Measurements from ENCODE around the gene SKAP2. TPM values are rescaled to one million over a fixed set of nuclear protein-coding genes. Genes with fewer than 3 reads are reported as not detected.

SKAP2 gene
- total RNA-seq, 1 experiment from 2014 or later: 66.8 TPM

GRCh38 chr7:26631601-26632000 lies 232.8 kb downstream of the SKAP2 start:
- no peak for TF ChIP-seq SIN3A (IDR thresholded peaks at IDR 0.05; ENCODE audit: borderline replicate concordance, insufficient read depth, low read depth, low read length)
- no peak for TF ChIP-seq POLR2AphosphoS5 (IDR thresholded peaks at IDR 0.05; ENCODE audit: low read depth, low read length)
- TF ChIP-seq REST (IDR thresholded peaks at IDR 0.05; ENCODE audit: insufficient read depth in 1 of 2, low read depth in 2 of 2, low read length in 1 of 2): no peak
- POLR2A ChIA-PET: no interaction called here
- ATAC-seq: no peak
- DNase-seq (ENCODE audit: low read depth, low spot score): no peak
- BruUV-seq (replicated peaks): no TSS peak
- no peaks in the 10 kb centered on the region for H3K4me1 ChIP-seq (ENCODE audit: control insufficient read depth, insufficient read depth, low read length)
- no peak overlapping the region for H3K27ac ChIP-seq (ENCODE audit: low read length)
- H3K27me3 ChIP-seq (ENCODE audit: control insufficient read depth, insufficient read depth, low read length): peaks cover 12% of the 10 kb centered on the region; the same call in 1 of the 2 replicates
- H3K9me3 ChIP-seq (ENCODE audit: control insufficient read depth, insufficient read depth, low read depth, low read length): no peaks in the 10 kb centered on the region
- H3K4me3 ChIP-seq (ENCODE audit: low read depth in 2 of 2, low read length in 2 of 2): no peak overlapping the region
- in situ Hi-C loops (cut with HindIII; ENCODE audit: low pct_unique_long_range_greater_than_20kb, low sequenced_read_pairs) (no loop called here), intact Hi-C loops (cut with micrococcal nuclease; ENCODE audit: unreplicated experiment) (no loop called here)
- CTCF ChIA-PET: no interaction called here
- no peaks in the 10 kb centered on the region for H3K36me3 ChIP-seq (ENCODE audit: control insufficient read depth, insufficient read depth, low read length)

GRCh38 chr7:26630941-26631580 lies 233.3 kb downstream of the SKAP2 start:
- ATAC-seq (no peak), DNase-seq (ENCODE audit: low read depth, low spot score) (no peak)
- Histone ChIP-seq H3K36me3 (ENCODE audit: control insufficient read depth, insufficient read depth, low read length) (no peaks in the 10 kb centered on the region), H3K4me3 (ENCODE audit: low read depth in 2 of 2, low read length in 2 of 2) (no peak overlapping the region), H3K27me3 (ENCODE audit: control insufficient read depth, insufficient read depth, low read length) (peaks cover 10% of the 10 kb centered on the region; the same call in 1 of the 2 replicates), H3K9me3 (ENCODE audit: control insufficient read depth, insufficient read depth, low read depth, low read length) (no peaks in the 10 kb centered on the region), H3K27ac (ENCODE audit: low read length) (no peak overlapping the region), H3K4me1 (ENCODE audit: control insufficient read depth, insufficient read depth, low read length) (no peaks in the 10 kb centered on the region)
- TF ChIP-seq SIN3A (IDR thresholded peaks at IDR 0.05; ENCODE audit: borderline replicate concordance, insufficient read depth, low read depth, low read length) (no peak), REST (IDR thresholded peaks at IDR 0.05; ENCODE audit: insufficient read depth in 1 of 2, low read depth in 2 of 2, low read length in 1 of 2) (no peak), POLR2AphosphoS5 (IDR thresholded peaks at IDR 0.05; ENCODE audit: low read depth, low read length) (no peak), CTCF (IDR thresholded peaks at IDR 0.05) (no peak), TCF7L2 (IDR thresholded peaks at IDR 0.05; ENCODE audit: low read depth, low read length) (no peak)
- no TSS peak for BruUV-seq (replicated peaks)
- CTCF ChIA-PET: no interaction called here
- intact Hi-C loops (cut with micrococcal nuclease; ENCODE audit: unreplicated experiment): no loop called here
- POLR2A ChIA-PET: no interaction called here
- in situ Hi-C loops (cut with HindIII; ENCODE audit: low pct_unique_long_range_greater_than_20kb, low sequenced_read_pairs): no loop called here

Measured in Panc1 (cell line).